Midbrain (tissue), 1 donor: ENCODE data around the gene ATG9B.

ENCODE experiments used
- DNase-seq: peaks from one replicate; lab custom pipeline; 2025; lab: John Stamatoyannopoulos, UW

Gene ATG9B

DNA sequence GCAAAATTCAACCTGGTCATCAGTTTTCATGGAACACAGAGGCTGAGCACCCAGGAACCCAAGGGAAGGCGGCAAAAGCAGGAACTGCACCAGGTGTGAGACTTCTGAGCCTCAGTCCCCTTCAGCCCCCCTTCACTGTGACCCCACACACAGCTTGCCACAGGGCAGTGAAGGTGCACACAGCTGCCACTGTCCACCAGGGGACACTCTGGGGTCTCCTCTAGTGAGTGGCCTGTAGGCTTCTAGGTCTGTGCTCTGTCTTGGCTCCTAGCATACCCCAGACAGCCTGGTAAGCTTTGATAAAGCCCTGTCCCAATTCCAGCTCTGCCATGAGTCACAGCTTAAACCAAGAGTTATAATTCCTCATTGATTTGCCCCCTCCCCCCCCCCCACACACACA lies 58.3 kb downstream of the ATG9B start:
- no peak for DNase-seq

DNA sequence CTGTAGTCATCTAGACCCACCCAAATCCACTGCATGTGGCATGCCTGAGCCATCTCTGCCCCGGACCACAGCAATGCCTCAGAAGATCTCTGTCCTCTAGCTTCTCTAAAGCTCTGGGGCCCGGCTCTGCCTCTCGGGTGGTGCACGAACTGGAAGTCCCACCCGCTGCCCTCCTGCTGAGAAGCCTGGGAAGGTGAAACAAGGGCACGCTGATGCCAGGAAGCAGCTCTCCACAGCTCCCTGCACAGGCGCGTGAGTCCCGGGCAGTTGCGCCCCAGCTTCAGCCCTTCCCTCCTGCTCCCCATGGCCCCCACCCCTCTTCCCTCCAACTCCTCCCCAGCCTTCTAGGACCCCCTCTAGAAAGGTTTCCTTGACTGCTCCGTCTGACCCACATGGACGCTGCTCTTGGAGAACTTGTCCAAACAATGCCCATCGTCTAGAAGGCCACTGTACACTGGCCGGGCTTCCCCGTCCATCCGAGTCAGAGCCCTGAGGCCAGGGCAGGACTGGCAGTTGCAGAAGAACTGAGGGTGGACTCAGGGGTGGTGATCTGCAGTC lies 58.9 kb downstream of the ATG9B start:
- DNase-seq, result no peak
